WTC11 (cell line): ENCODE data around the gene TRIAP1. TPM values are rescaled to one million over a fixed set of nuclear protein-coding genes. Genes with fewer than 3 reads are reported as not detected.

ENCODE experiments used
- ATAC-seq: fragments of 200-7000 bp; cut with Tn5 transposase; 2 replicates; pipeline ENCODE4 v1.10.0; 2021; ENCODE audit warnings: mild to moderate bottlenecking, moderate library complexity
- Bru-seq: library from RNA; stranded (reverse); fragments of 400-500 nt; gene quantifications from one replicate; lab custom pipeline; 2021; lab: Mats Ljungman, UMichigan
- CTCF ChIA-PET: fragments of 300-600 bp; sonication (Branson Sonifier 250); formaldehyde crosslinking; loops from one replicate; lab custom pipeline; 2021; ENCODE audit warnings: antibody characterized with exemption; lab: Charles Lee
- POLR2A ChIA-PET: fragments of 350-600 bp; sonication (Branson Sonifier 250); formaldehyde crosslinking; loops from one replicate; lab custom pipeline; 2021; ENCODE audit warnings: antibody characterized with exemption; lab: Charles Lee
- DNase-seq: peaks from one replicate; pipeline ENCODE4 v3.0.0; 2021; ENCODE audit warnings: low spot score
- H3K27ac Mint-ChIP-seq: 2 replicates; pipeline ENCODE4 v1.8.0; 2021; ENCODE audit warnings: mixed read lengths
- H3K27me3 Mint-ChIP-seq: 2 replicates; pipeline ENCODE4 v1.8.0; 2021; ENCODE audit warnings: low read depth, mild to moderate bottlenecking, moderate library complexity, mixed read lengths
- H3K36me3 Mint-ChIP-seq: 2 replicates; pipeline ENCODE4 v1.8.0; 2021; ENCODE audit warnings: mixed read lengths
- H3K4me1 Mint-ChIP-seq: 2 replicates; pipeline ENCODE4 v1.8.0; 2022; ENCODE audit warnings: mixed read lengths
- H3K4me3 Mint-ChIP-seq: 2 replicates; pipeline ENCODE4 v1.8.0; 2021; ENCODE audit warnings: mild to moderate bottlenecking, moderate library complexity, mixed read lengths
- H3K9me3 Mint-ChIP-seq: 2 replicates; pipeline ENCODE4 v1.8.0; 2021; ENCODE audit warnings: mixed read lengths
- ATF1 ChIP-seq: sonication (generic); formaldehyde crosslinking; IDR thresholded peaks from 2 replicates; pipeline ENCODE4 v1.8.1; 2023; ENCODE audit warnings: mild to moderate bottlenecking, moderate library complexity, missing genetic modification reagents
- CBFB ChIP-seq: sonication (generic); formaldehyde crosslinking; IDR thresholded peaks from 2 replicates; pipeline ENCODE4 v1.8.1; 2022; ENCODE audit warnings: mild to moderate bottlenecking, low read depth, missing genetic modification reagents
- CREM ChIP-seq: sonication (generic); formaldehyde crosslinking; IDR thresholded peaks from 2 replicates; pipeline ENCODE4 v1.8.1; 2022; ENCODE audit warnings: mild to moderate bottlenecking, missing genetic modification reagents, moderate library complexity
- ETV6 ChIP-seq: sonication (generic); formaldehyde crosslinking; IDR thresholded peaks from 2 replicates; pipeline ENCODE4 v1.8.1; 2022; ENCODE audit warnings: mild to moderate bottlenecking, missing genetic modification reagents
- FOXK1 ChIP-seq: sonication (generic); formaldehyde crosslinking; IDR thresholded peaks from 2 replicates; pipeline ENCODE4 v1.8.0; 2022; ENCODE audit warnings: mild to moderate bottlenecking, moderate library complexity, missing genetic modification reagents
- FOXP1 ChIP-seq: sonication (generic); formaldehyde crosslinking; IDR thresholded peaks from 2 replicates; pipeline ENCODE4 v1.8.0; 2022; ENCODE audit warnings: missing genetic modification reagents, mild to moderate bottlenecking, moderate library complexity, borderline replicate concordance
- JUN ChIP-seq: sonication (generic); formaldehyde crosslinking; IDR thresholded peaks from 2 replicates; pipeline ENCODE4 v1.8.0; 2023; ENCODE audit warnings: mild to moderate bottlenecking, missing genetic modification reagents
- MXD4 ChIP-seq: fragments of 250-450 bp; sonication (Bioruptor Pico); IDR thresholded peaks from 2 replicates; pipeline ENCODE4 v1.8.0; 2021; ENCODE audit warnings: mild to moderate bottlenecking, moderate library complexity, borderline replicate concordance
- NFATC4 ChIP-seq: fragments of 250-450 bp; sonication (Bioruptor Pico); IDR thresholded peaks from 2 replicates; pipeline ENCODE4 v1.9.0; 2021; ENCODE audit warnings: mild to moderate bottlenecking
- NFE2L1 ChIP-seq: sonication (generic); formaldehyde crosslinking; IDR thresholded peaks from 2 replicates; pipeline ENCODE4 v1.8.1; 2023; ENCODE audit warnings: missing genetic modification reagents
- TP53 ChIP-seq: sonication (generic); formaldehyde crosslinking; IDR thresholded peaks from 2 replicates; pipeline ENCODE4 v1.8.1; 2023; ENCODE audit warnings: mild to moderate bottlenecking, missing genetic modification reagents
- ZNF416 ChIP-seq: fragments of 250-450 bp; sonication (Bioruptor Pico); IDR thresholded peaks from 2 replicates; pipeline ENCODE4 v1.9.0; 2021; ENCODE audit warnings: mild to moderate bottlenecking, inconsistent platforms
- long read RNA-seq, 3 experiments: library from RNA in 1 of 3; library from capped mRNA in 1 of 3; library from polyadenylated mRNA in 1 of 3; unstranded in 2 of 3; stranded (forward) in 1 of 3; transcript quantifications; one replicate each; pipeline ENCODE4 v2.0.0, GENCODE V29; 2021
- total RNA-seq: library from RNA; stranded (reverse); gene quantifications from 3 replicates; pipeline ENCODE4 v1.2.3, GENCODE V29; 2021
- TF ChIP-seq, protein P1 (sequence below): sonication (generic); formaldehyde crosslinking; IDR thresholded peaks from 2 replicates; pipeline ENCODE4 v1.8.0; 2022; ENCODE audit warnings: mild to moderate bottlenecking, missing genetic modification reagents
- TF ChIP-seq, protein P2 (sequence below): sonication (generic); formaldehyde crosslinking; IDR thresholded peaks from 2 replicates; pipeline ENCODE4 v1.8.1; 2023; ENCODE audit warnings: mild to moderate bottlenecking, missing genetic modification reagents
- TF ChIP-seq, protein P3 (sequence below): sonication (generic); formaldehyde crosslinking; IDR thresholded peaks from 2 replicates; pipeline ENCODE4 v1.8.1; 2022; ENCODE audit warnings: mild to moderate bottlenecking, moderate library complexity, missing genetic modification reagents
- TF ChIP-seq, protein P4 (sequence below): sonication (generic); formaldehyde crosslinking; conservative IDR thresholded peaks from 2 replicates; pipeline ENCODE4 v1.8.1; 2023; ENCODE audit warnings: mild to moderate bottlenecking, low read depth, missing genetic modification reagents, moderate library complexity
- TF ChIP-seq, protein P5 (sequence below): sonication (generic); formaldehyde crosslinking; IDR thresholded peaks from 2 replicates; pipeline ENCODE4 v1.8.0; 2023; ENCODE audit warnings: missing genetic modification reagents
- TF ChIP-seq, protein P6 (sequence below): sonication (generic); formaldehyde crosslinking; IDR thresholded peaks from 2 replicates; pipeline ENCODE4 v1.8.1; 2022; ENCODE audit warnings: low read depth, missing genetic modification reagents, borderline replicate concordance
- TF ChIP-seq, protein P7 (sequence below): sonication (generic); formaldehyde crosslinking; IDR thresholded peaks from 2 replicates; pipeline ENCODE4 v1.8.1; 2023; ENCODE audit warnings: mild to moderate bottlenecking, moderate library complexity, missing genetic modification reagents
- TF ChIP-seq, protein P8 (sequence below): fragments of 250-450 bp; sonication (Bioruptor Pico); IDR thresholded peaks from 2 replicates; pipeline ENCODE4 v1.9.0; 2021; ENCODE audit warnings: mild to moderate bottlenecking, borderline replicate concordance

Gene TRIAP1
- 59.5 to 75.3 TPM (median 60.4 TPM) in 3 replicates for total RNA-seq
- Bru-seq, nascent RNA = percentile 98 among the genes with signal in this experiment
- long read RNA-seq, experiment 1, transcript TRIAP1-202 (2 exons, 1,182 nt) = major isoform, 155 of 166 reads
- long read RNA-seq, experiment 1, partial matches to known transcripts = 7 of 166 reads
- long read RNA-seq, experiment 1, other reads (novel, unspliced or antisense) = 0 of 166 reads
- long read RNA-seq, experiment 2, transcript TRIAP1-202 (2 exons, 1,182 nt) = major isoform, 111 of 133 reads
- long read RNA-seq, experiment 2, partial matches to known transcripts = 19 of 133 reads
- long read RNA-seq, experiment 2, other reads (novel, unspliced or antisense) = 2 of 133 reads
- long read RNA-seq, experiment 3, transcript TRIAP1-202 (2 exons, 1,182 nt) = major isoform, 368 of 378 reads
- long read RNA-seq, experiment 3, partial matches to known transcripts = 5 of 378 reads
- long read RNA-seq, experiment 3, other reads (novel, unspliced or antisense) = 2 of 378 reads

DNA sequence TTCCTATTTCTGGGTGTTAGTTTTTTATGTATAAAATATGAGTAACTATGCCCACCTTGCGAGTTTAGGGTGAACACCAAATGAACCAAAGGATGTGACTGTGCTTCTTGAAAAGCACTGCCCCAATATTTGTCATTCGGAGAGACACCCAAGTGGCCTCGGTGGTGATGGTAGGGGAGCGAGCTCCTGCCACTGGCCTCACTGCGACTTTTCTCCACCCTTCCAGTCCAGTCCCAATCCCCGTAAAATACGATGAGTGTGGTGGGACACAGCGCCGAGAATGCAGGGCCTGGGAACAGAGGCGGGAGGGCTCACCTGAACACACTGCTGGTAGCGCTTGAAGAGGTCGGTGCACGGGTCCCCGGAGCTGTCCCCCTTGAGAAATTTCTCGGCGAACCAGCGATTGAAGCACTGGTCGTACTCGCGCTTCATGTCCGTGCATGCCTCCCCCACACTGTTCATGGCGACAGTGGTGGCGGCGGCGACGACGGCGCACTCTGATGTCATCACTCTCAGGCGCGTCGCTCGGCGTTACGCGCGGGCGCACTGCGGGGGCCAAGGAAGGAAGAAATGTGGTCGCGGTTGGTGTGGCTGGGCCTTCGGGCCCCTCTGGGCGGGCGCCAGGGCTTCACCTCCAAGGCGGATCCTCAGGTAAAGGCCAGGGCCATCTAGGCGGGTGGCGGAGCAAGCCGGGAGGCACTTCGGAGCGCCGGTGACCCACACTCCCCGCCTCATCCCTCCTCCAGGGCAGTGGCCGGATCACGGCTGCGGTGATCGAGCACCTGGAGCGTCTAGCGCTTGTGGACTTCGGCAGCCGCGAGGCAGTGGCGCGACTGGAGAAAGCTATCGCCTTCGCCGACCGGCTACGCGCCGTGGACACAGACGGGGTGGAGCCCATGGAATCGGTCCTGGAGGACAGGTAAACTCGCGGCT lies at the start of gene TRIAP1, which contains the start of gene GATC:
Gene TRIAP1, minus strand, starts transcription at position 474 of the 933 bp plus-strand sequence. Its CDS starts 12 bp downstream, at position 462.
Gene GATC, plus strand, starts transcription at position 534 of the 933 bp plus-strand sequence. Its CDS starts 37 bp downstream, at position 571.
- ChIA-PET CTCF (interaction anchor here (0.8 to 1.3 kb wide), 3 partner anchors 11 to 89 kb away, joined by 4 read pairs; no protein-coding TSS in a partner anchor), POLR2A (interaction anchor here (0.6 kb wide), 2 partner anchors 9 to 57 kb away, joined by 3 to 4 read pairs; partner anchors contain the start of gene COX6A1)
- Mint-ChIP-seq H3K4me1 (peaks cover 18% of the 10 kb centered on the region), H3K4me3 (peak within 1 kb of the TSS; percentile 99), H3K27ac (peak within 1 kb of the TSS; percentile 99), H3K27me3 (no peaks in the 10 kb centered on the region), H3K9me3 (no peaks in the 10 kb centered on the region), H3K36me3 (peaks cover 51% of the 10 kb centered on the region)
- ATAC-seq = peak; percentile 85
- DNase-seq = peak; percentile 89
- TF ChIP-seq TP53 (CRISPR knock-in tag) (peak; percentile 96), CBFB (peak; percentile 90; the same call in 1 of the 2 replicates), CREM (CRISPR knock-in tag) (peak; percentile 100), ATF1 (peak; percentile 99), NFE2L1 (CRISPR knock-in tag) (peak; percentile 83; the same call in 1 of the 2 replicates), NFATC4 (CRISPR knock-in tag) (no peak), MXD4 (CRISPR knock-in tag) (no peak), FOXP1 (CRISPR knock-in tag) (peak; percentile 97), ETV6 (CRISPR knock-in tag) (peak; percentile 95), FOXK1 (CRISPR knock-in tag) (peak; percentile 99), ZNF416 (no peak), JUN (CRISPR knock-in tag) (peak; percentile 71; the same call in 1 of the 2 replicates)
- TF ChIP-seq, protein P1, sequence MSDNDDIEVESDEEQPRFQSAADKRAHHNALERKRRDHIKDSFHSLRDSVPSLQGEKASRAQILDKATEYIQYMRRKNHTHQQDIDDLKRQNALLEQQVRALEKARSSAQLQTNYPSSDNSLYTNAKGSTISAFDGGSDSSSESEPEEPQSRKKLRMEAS (CRISPR knock-in tag) = peak; percentile 99
- TF ChIP-seq, protein P2, sequence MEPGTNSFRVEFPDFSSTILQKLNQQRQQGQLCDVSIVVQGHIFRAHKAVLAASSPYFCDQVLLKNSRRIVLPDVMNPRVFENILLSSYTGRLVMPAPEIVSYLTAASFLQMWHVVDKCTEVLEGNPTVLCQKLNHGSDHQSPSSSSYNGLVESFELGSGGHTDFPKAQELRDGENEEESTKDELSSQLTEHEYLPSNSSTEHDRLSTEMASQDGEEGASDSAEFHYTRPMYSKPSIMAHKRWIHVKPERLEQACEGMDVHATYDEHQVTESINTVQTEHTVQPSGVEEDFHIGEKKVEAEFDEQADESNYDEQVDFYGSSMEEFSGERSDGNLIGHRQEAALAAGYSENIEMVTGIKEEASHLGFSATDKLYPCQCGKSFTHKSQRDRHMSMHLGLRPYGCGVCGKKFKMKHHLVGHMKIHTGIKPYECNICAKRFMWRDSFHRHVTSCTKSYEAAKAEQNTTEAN (CRISPR knock-in tag) = peak; percentile 94
- TF ChIP-seq, protein P3, sequence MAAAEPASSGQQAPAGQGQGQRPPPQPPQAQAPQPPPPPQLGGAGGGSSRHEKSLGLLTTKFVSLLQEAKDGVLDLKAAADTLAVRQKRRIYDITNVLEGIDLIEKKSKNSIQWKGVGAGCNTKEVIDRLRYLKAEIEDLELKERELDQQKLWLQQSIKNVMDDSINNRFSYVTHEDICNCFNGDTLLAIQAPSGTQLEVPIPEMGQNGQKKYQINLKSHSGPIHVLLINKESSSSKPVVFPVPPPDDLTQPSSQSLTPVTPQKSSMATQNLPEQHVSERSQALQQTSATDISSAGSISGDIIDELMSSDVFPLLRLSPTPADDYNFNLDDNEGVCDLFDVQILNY = peak; percentile 41; the same call in 1 of the 2 replicates
- TF ChIP-seq, protein P4, sequence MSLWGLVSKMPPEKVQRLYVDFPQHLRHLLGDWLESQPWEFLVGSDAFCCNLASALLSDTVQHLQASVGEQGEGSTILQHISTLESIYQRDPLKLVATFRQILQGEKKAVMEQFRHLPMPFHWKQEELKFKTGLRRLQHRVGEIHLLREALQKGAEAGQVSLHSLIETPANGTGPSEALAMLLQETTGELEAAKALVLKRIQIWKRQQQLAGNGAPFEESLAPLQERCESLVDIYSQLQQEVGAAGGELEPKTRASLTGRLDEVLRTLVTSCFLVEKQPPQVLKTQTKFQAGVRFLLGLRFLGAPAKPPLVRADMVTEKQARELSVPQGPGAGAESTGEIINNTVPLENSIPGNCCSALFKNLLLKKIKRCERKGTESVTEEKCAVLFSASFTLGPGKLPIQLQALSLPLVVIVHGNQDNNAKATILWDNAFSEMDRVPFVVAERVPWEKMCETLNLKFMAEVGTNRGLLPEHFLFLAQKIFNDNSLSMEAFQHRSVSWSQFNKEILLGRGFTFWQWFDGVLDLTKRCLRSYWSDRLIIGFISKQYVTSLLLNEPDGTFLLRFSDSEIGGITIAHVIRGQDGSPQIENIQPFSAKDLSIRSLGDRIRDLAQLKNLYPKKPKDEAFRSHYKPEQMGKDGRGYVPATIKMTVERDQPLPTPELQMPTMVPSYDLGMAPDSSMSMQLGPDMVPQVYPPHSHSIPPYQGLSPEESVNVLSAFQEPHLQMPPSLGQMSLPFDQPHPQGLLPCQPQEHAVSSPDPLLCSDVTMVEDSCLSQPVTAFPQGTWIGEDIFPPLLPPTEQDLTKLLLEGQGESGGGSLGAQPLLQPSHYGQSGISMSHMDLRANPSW (CRISPR knock-in tag) = no peak
- TF ChIP-seq, protein P5, sequence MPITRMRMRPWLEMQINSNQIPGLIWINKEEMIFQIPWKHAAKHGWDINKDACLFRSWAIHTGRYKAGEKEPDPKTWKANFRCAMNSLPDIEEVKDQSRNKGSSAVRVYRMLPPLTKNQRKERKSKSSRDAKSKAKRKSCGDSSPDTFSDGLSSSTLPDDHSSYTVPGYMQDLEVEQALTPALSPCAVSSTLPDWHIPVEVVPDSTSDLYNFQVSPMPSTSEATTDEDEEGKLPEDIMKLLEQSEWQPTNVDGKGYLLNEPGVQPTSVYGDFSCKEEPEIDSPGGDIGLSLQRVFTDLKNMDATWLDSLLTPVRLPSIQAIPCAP (CRISPR knock-in tag) = peak; percentile 88
- TF ChIP-seq, protein P6, sequence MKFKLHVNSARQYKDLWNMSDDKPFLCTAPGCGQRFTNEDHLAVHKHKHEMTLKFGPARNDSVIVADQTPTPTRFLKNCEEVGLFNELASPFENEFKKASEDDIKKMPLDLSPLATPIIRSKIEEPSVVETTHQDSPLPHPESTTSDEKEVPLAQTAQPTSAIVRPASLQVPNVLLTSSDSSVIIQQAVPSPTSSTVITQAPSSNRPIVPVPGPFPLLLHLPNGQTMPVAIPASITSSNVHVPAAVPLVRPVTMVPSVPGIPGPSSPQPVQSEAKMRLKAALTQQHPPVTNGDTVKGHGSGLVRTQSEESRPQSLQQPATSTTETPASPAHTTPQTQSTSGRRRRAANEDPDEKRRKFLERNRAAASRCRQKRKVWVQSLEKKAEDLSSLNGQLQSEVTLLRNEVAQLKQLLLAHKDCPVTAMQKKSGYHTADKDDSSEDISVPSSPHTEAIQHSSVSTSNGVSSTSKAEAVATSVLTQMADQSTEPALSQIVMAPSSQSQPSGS (CRISPR knock-in tag) = 0 out of 2 replicates have a peak, but pooled peaks have one; percentile 40
- TF ChIP-seq, protein P7, sequence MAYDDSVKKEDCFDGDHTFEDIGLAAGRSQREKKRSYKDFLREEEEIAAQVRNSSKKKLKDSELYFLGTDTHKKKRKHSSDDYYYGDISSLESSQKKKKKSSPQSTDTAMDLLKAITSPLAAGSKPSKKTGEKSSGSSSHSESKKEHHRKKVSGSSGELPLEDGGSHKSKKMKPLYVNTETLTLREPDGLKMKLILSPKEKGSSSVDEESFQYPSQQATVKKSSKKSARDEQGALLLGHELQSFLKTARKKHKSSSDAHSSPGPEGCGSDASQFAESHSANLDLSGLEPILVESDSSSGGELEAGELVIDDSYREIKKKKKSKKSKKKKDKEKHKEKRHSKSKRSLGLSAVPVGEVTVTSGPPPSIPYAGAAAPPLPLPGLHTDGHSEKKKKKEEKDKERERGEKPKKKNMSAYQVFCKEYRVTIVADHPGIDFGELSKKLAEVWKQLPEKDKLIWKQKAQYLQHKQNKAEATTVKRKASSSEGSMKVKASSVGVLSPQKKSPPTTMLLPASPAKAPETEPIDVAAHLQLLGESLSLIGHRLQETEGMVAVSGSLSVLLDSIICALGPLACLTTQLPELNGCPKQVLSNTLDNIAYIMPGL = peak; percentile 97
- TF ChIP-seq, protein P8, sequence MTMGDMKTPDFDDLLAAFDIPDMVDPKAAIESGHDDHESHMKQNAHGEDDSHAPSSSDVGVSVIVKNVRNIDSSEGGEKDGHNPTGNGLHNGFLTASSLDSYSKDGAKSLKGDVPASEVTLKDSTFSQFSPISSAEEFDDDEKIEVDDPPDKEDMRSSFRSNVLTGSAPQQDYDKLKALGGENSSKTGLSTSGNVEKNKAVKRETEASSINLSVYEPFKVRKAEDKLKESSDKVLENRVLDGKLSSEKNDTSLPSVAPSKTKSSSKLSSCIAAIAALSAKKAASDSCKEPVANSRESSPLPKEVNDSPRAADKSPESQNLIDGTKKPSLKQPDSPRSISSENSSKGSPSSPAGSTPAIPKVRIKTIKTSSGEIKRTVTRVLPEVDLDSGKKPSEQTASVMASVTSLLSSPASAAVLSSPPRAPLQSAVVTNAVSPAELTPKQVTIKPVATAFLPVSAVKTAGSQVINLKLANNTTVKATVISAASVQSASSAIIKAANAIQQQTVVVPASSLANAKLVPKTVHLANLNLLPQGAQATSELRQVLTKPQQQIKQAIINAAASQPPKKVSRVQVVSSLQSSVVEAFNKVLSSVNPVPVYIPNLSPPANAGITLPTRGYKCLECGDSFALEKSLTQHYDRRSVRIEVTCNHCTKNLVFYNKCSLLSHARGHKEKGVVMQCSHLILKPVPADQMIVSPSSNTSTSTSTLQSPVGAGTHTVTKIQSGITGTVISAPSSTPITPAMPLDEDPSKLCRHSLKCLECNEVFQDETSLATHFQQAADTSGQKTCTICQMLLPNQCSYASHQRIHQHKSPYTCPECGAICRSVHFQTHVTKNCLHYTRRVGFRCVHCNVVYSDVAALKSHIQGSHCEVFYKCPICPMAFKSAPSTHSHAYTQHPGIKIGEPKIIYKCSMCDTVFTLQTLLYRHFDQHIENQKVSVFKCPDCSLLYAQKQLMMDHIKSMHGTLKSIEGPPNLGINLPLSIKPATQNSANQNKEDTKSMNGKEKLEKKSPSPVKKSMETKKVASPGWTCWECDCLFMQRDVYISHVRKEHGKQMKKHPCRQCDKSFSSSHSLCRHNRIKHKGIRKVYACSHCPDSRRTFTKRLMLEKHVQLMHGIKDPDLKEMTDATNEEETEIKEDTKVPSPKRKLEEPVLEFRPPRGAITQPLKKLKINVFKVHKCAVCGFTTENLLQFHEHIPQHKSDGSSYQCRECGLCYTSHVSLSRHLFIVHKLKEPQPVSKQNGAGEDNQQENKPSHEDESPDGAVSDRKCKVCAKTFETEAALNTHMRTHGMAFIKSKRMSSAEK (CRISPR knock-in tag) = no peak
